HG03457 (cell line): ENCODE measurements around the gene EPM2A.
A peak's percentile ranks its signal among the peaks of the same experiment; 100 is the strongest.
"Not testable (repeated sequence)": the region's sequence is repeated elsewhere in the genome, so short reads cannot be mapped to it uniquely, and the experiment has no call there.

Experiments
- ATAC-seq: cut with Tn5 transposase; IDR thresholded peaks from one replicate; pipeline ENCODE4 v1.9.1; 2021; ENCODE audit warnings: moderate number of reproducible peaks; ENCODE audit not compliant: unreplicated experiment

The EPM2A gene

GRCh38 chr6:145735356-145736165 is at the start of gene EPM2A:
EPM2A (minus strand) TSS chr6:145735520; CDS start chr6:145735498, 22 bp downstream.
- ATAC-seq = peak; percentile 76

- peak; percentile 82 for ATAC-seq
These were observed 49.4 kb upstream of the EPM2A start for GRCh38 chr6:145784683-145785082.

- ATAC-seq = no peak
These were observed 48.5 kb upstream of the EPM2A start for GRCh38 chr6:145783796-145784195.

- no peak for ATAC-seq
These were observed 37.5 kb upstream of the EPM2A start for GRCh38 chr6:145772846-145773245.

- no peak for ATAC-seq
These were observed 30.1 kb upstream of the EPM2A start for GRCh38 chr6:145765449-145765848.

GRCh38 chr6:145763742-145764141 is 28.4 kb upstream of the EPM2A start:
- no peak for ATAC-seq

GRCh38 chr6:145761584-145761983 is 26.3 kb upstream of the EPM2A start:
- ATAC-seq = no peak

GRCh38 chr6:145758113-145758512 is 22.8 kb upstream of the EPM2A start:
- no peak for ATAC-seq

GRCh38 chr6:145756170-145756662 is 20.9 kb upstream of the EPM2A start:
- no peak for ATAC-seq

- ATAC-seq = no peak
These were observed 20.4 kb upstream of the EPM2A start for GRCh38 chr6:145755682-145756081.

- no peak for ATAC-seq
These were observed 17.3 kb upstream of the EPM2A start for GRCh38 chr6:145752638-145753037.

- ATAC-seq = no peak
These were observed 14.3 kb upstream of the EPM2A start for GRCh38 chr6:145749632-145750031.

GRCh38 chr6:145745861-145746260 is 10.5 kb upstream of the EPM2A start:
- no peak for ATAC-seq

- ATAC-seq = no peak
These were observed 9.3 kb upstream of the EPM2A start for GRCh38 chr6:145744619-145745018.

- ATAC-seq = no peak
These were observed 8.0 kb upstream of the EPM2A start for GRCh38 chr6:145743332-145743731.

- ATAC-seq = not testable (repeated sequence)
These were observed 7.2 kb upstream of the EPM2A start for GRCh38 chr6:145742472-145742871.

GRCh38 chr6:145739685-145740084 is 4.4 kb upstream of the EPM2A start:
- not testable (repeated sequence) for ATAC-seq

GRCh38 chr6:145738265-145738664 is 2.9 kb upstream of the EPM2A start:
- no peak for ATAC-seq

- no peak for ATAC-seq
These were observed 1.4 kb upstream of the EPM2A start for GRCh38 chr6:145736661-145737144.

- peak; percentile 76 for ATAC-seq
These were observed 599 bp downstream of the EPM2A start for GRCh38 chr6:145734486-145735355.

- ATAC-seq = no peak
These were observed 1.5 kb downstream of the EPM2A start for GRCh38 chr6:145733810-145734209.

GRCh38 chr6:145733207-145733606 is 2.1 kb downstream of the EPM2A start:
- no peak for ATAC-seq
